PC-3 (cell line): ENCODE results near the gene VAT1L. TPM values are rescaled to one million over a fixed set of nuclear protein-coding genes. Genes with fewer than 3 reads are reported as not detected.
"Not testable (repeated sequence)": the region's sequence is repeated elsewhere in the genome, so short reads cannot be mapped to it uniquely, and the experiment has no call there.

Experiments
- ATAC-seq: fragments of 200-7000 bp; cut with Tn5 transposase; 2 replicates; pipeline ENCODE4 v1.9.1; 2020; ENCODE audit warnings: mild to moderate bottlenecking, moderate library complexity
- BruUV-seq: library from RNA; stranded (reverse); fragments of 400-500 nt; replicated peaks from 2 replicates; lab custom pipeline; 2021; lab: Mats Ljungman, UMichigan
- CTCF ChIA-PET: fragments of 300-600 bp; sonication (Branson Sonifier 250); formaldehyde crosslinking; loops from one replicate; lab custom pipeline; 2022; ENCODE audit warnings: antibody characterized with exemption; lab: Charles Lee
- POLR2A ChIA-PET: fragments of 300-600 bp; sonication (Branson Sonifier 250); formaldehyde crosslinking; loops from one replicate; lab custom pipeline; 2022; ENCODE audit warnings: antibody characterized with exemption; ENCODE audit not compliant: unreplicated experiment; lab: Charles Lee
- DNase-seq: peaks from one replicate; pipeline ENCODE4 v3.0.0-alpha.2; 2015
- H2AFZ ChIP-seq: fragments of 300-600 bp; sonication (generic); 2 replicates; pipeline ENCODE4 v1.6.0; 2016; ENCODE audit warnings: antibody characterized with exemption, low read length
- H3F3A ChIP-seq: fragments of 300-600 bp; sonication (generic); one replicate; pipeline ENCODE4 v1.6.0; 2017; ENCODE audit warnings: antibody characterized with exemption, low read length, control low read depth, mild to moderate bottlenecking; ENCODE audit not compliant: unreplicated experiment
- H3K27ac ChIP-seq: fragments of 300-600 bp; sonication (generic); 2 replicates; pipeline ENCODE4 v1.5.1; 2016; ENCODE audit warnings: mild to moderate bottlenecking, low read length
- H3K27me3 ChIP-seq: fragments of 300-600 bp; sonication (generic); 2 replicates; pipeline ENCODE4 v1.6.1; 2016; ENCODE audit warnings: low read length, mixed read lengths
- H3K36me3 ChIP-seq: fragments of 300-600 bp; sonication (generic); 2 replicates; pipeline ENCODE4 v1.6.1; 2016; ENCODE audit warnings: low read depth, mixed run types, low read length, mixed read lengths
- H3K4me1 ChIP-seq: fragments of 300-600 bp; sonication (generic); 2 replicates; pipeline ENCODE4 v1.5.1; 2016; ENCODE audit warnings: low read length; ENCODE audit not compliant: insufficient read depth
- H3K4me2 ChIP-seq: fragments of 300-600 bp; sonication (generic); 2 replicates; pipeline ENCODE4 v1.6.0; 2016; ENCODE audit warnings: low read length
- H3K4me3 ChIP-seq: fragments of 300-600 bp; sonication (generic); 2 replicates; pipeline ENCODE4 v1.5.1; 2016; ENCODE audit warnings: mild to moderate bottlenecking, low read length, mixed read lengths
- H3K79me2 ChIP-seq: fragments of 300-600 bp; sonication (generic); 2 replicates; pipeline ENCODE4 v1.6.1; 2017; ENCODE audit warnings: low read length, mixed read lengths
- H3K9ac ChIP-seq: fragments of 300-600 bp; sonication (generic); 2 replicates; pipeline ENCODE4 v1.6.0; 2016; ENCODE audit warnings: mild to moderate bottlenecking, low read length
- H3K9me2 ChIP-seq: fragments of 300-600 bp; sonication (generic); replicated peaks from 2 replicates; pipeline ENCODE4 v1.6.1; 2016; ENCODE audit warnings: mixed run types, low read length, mixed read lengths
- H3K9me3 ChIP-seq: fragments of 300-600 bp; sonication (generic); 2 replicates; pipeline ENCODE4 v1.6.1; 2016; ENCODE audit warnings: low read length, mixed read lengths
- H4K20me1 ChIP-seq: fragments of 300-600 bp; sonication (generic); 2 replicates; pipeline ENCODE4 v1.6.1; 2016; ENCODE audit warnings: low read length, mixed read lengths
- CTCF ChIP-seq: fragments of 300-600 bp; sonication (generic); conservative IDR thresholded peaks from 2 replicates; pipeline ENCODE4 v1.5.1; 2017; ENCODE audit warnings: antibody characterized with exemption, low read depth, mild to moderate bottlenecking, low read length
- EZH2 ChIP-seq: fragments of 300-600 bp; sonication (generic); IDR thresholded peaks from one replicate; pipeline ENCODE4 v1.6.1; 2017; ENCODE audit warnings: antibody characterized with exemption, mild to moderate bottlenecking, low read length; ENCODE audit not compliant: unreplicated experiment
- EZH2phosphoT487 ChIP-seq: fragments of 300-600 bp; sonication (generic); IDR thresholded peaks from 2 replicates; pipeline ENCODE4 v1.6.1; 2018; ENCODE audit warnings: mild to moderate bottlenecking, antibody characterized with exemption, low read length, borderline replicate concordance
- intact Hi-C: fragments of 100-400 bp; cut with micrococcal nuclease; formaldehyde crosslinking; loops from 2 replicates; pipeline ENCODE4 v1.9.0; 2023
- total RNA-seq: library from RNA; depleted of rRNA; stranded (reverse); fragments of >200 nt; gene quantifications from 2 replicates; pipeline ENCODE4 v1.2.3, GENCODE V29; 2014

VAT1L gene
- total RNA-seq, 1 experiment from 2014 or later = 0.47 TPM

- Histone ChIP-seq H3K9ac (no peak overlapping the region), H3K36me3 (no peaks in the 10 kb centered on the region), H3K4me2 (no peak overlapping the region), H3K9me2 (no peaks in the 10 kb centered on the region), H3K4me1 (no peaks in the 10 kb centered on the region), H3K27me3 (no peaks in the 10 kb centered on the region), H3K27ac (no peak overlapping the region), H2AFZ (no peak overlapping the region), H3K4me3 (no peak overlapping the region), H4K20me1 (no peaks in the 10 kb centered on the region), H3K9me3 (no peaks in the 10 kb centered on the region), H3F3A (no peaks in the 10 kb centered on the region), H3K79me2 (no peaks in the 10 kb centered on the region)
- POLR2A ChIA-PET = no interaction called here
- BruUV-seq = no TSS peak
- ATAC-seq (no peak), DNase-seq (no peak)
- intact Hi-C loops = no loop called here
- TF ChIP-seq CTCF (no peak), EZH2phosphoT487 (no peak), EZH2 (no peak)
- CTCF ChIA-PET = no interaction called here
These were observed 156.3 kb downstream of the VAT1L start for GRCh38 chr16:77944631-77945030.

GRCh38 chr16:77945126-77945525 is 156.8 kb downstream of the VAT1L start:
- Histone ChIP-seq H3K79me2 (no peaks in the 10 kb centered on the region), H3K4me3 (no peak overlapping the region), H3K9ac (no peak overlapping the region), H3K4me1 (no peaks in the 10 kb centered on the region), H2AFZ (no peak overlapping the region), H3K9me3 (no peaks in the 10 kb centered on the region), H4K20me1 (no peaks in the 10 kb centered on the region), H3K9me2 (no peaks in the 10 kb centered on the region), H3K27me3 (no peaks in the 10 kb centered on the region), H3F3A (no peaks in the 10 kb centered on the region), H3K27ac (no peak overlapping the region), H3K36me3 (no peaks in the 10 kb centered on the region), H3K4me2 (no peak overlapping the region)
- intact Hi-C loops = no loop called here
- TF ChIP-seq CTCF = no peak
- no peak for TF ChIP-seq EZH2
- no peak for TF ChIP-seq EZH2phosphoT487
- ATAC-seq (no peak), DNase-seq (no peak)
- CTCF ChIA-PET = no interaction called here
- POLR2A ChIA-PET = no interaction called here
- no TSS peak for BruUV-seq

- no peaks in the 10 kb centered on the region for H4K20me1 ChIP-seq
- H3K4me1 ChIP-seq = no peaks in the 10 kb centered on the region
- TF ChIP-seq EZH2 = no peak
- DNase-seq (no peak), ATAC-seq (no peak)
- BruUV-seq = no TSS peak
- no peaks in the 10 kb centered on the region for H3K36me3 ChIP-seq
- H3K9me2 ChIP-seq = no peaks in the 10 kb centered on the region
- no peaks in the 10 kb centered on the region for H3K79me2 ChIP-seq
- no peaks in the 10 kb centered on the region for H3F3A ChIP-seq
- no peak overlapping the region for H3K4me2 ChIP-seq
- no peaks in the 10 kb centered on the region for H3K27me3 ChIP-seq
- H3K27ac ChIP-seq = no peak overlapping the region
- no peak overlapping the region for H3K4me3 ChIP-seq
- H2AFZ ChIP-seq = no peak overlapping the region
- no peaks in the 10 kb centered on the region for H3K9me3 ChIP-seq
- H3K9ac ChIP-seq = no peak overlapping the region
- intact Hi-C loops = no loop called here
- CTCF ChIA-PET = no interaction called here
- POLR2A ChIA-PET = no interaction called here
These were observed 158.5 kb downstream of the VAT1L start for GRCh38 chr16:77946823-77947222.

- DNase-seq = not testable (repeated sequence)
These were observed 159.2 kb downstream of the VAT1L start for GRCh38 chr16:77947590-77947989.

More at GRCh38 chr16:77947590-77947989, 159.2 kb downstream of the VAT1L start:
- H3K4me3 ChIP-seq, H3K9me3 ChIP-seq, H3K9ac ChIP-seq, H3K27me3 ChIP-seq, H4K20me1 ChIP-seq, CTCF ChIA-PET, H3K4me1 ChIP-seq, BruUV-seq, H3K27ac ChIP-seq, H3K4me2 ChIP-seq, intact Hi-C loops, ATAC-seq, H3K79me2 ChIP-seq, H3K36me3 ChIP-seq, H3F3A ChIP-seq, H2AFZ ChIP-seq, H3K9me2 ChIP-seq, POLR2A ChIA-PET: not testable (repeated sequence)
